ENCODE data around the gene MTCL3.
A peak's percentile ranks its signal among the peaks of the same experiment; 100 is the strongest.

Gene MTCL3

GRCh38 chr6:127514179-127514772 is 4.9 kb downstream of the MTCL3 start:
- peak overlapping the region; percentile 71 for H3K4me3 ChIP-seq (ENCODE audit: low read depth, low read length)
- ChIA-PET POLR2A (interaction anchor here (1.0 kb wide), 1 partner anchor 25 kb away, joined by 3 read pairs; no protein-coding TSS in a partner anchor), CTCF (interaction anchor here (0.7 to 7.9 kb wide), 11 partner anchors 9 to 212 kb away, joined by 3 to 97 read pairs (median 30); partner anchors contain the start of gene KIAA0408)
- no peak for DNase-seq (ENCODE audit: low read depth, low spot score)
- TF ChIP-seq, protein P1, sequence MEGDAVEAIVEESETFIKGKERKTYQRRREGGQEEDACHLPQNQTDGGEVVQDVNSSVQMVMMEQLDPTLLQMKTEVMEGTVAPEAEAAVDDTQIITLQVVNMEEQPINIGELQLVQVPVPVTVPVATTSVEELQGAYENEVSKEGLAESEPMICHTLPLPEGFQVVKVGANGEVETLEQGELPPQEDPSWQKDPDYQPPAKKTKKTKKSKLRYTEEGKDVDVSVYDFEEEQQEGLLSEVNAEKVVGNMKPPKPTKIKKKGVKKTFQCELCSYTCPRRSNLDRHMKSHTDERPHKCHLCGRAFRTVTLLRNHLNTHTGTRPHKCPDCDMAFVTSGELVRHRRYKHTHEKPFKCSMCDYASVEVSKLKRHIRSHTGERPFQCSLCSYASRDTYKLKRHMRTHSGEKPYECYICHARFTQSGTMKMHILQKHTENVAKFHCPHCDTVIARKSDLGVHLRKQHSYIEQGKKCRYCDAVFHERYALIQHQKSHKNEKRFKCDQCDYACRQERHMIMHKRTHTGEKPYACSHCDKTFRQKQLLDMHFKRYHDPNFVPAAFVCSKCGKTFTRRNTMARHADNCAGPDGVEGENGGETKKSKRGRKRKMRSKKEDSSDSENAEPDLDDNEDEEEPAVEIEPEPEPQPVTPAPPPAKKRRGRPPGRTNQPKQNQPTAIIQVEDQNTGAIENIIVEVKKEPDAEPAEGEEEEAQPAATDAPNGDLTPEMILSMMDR (IDR thresholded peaks at IDR 0.05; ENCODE audit: insufficient read depth, low read length, missing control alignments) = no peak

DNA sequence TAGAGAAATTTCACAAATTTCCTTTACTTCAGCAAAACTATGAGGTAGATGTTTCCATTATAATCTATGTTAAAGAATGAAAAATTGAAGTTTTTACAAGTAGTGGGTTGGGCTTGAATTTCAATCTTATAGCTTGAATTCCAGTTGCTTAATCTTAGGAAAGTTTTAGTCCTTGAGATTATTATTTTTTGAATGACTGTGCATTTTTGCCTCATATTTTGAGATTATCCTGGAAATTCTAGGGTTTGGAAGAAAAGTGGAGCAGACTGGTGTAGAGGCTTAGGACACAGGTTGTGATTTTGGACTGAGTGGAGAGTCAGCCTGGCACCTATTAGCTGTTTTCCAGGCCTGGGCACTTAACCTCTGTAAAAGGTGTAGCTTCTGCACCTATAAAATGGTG is 5.7 kb downstream of the MTCL3 start:
- no peak overlapping the region for H3K4me3 ChIP-seq (ENCODE audit: low read depth, low read length)
- no peak for DNase-seq (ENCODE audit: low read depth, low spot score)
- TF ChIP-seq, protein P1 (IDR thresholded peaks at IDR 0.05; ENCODE audit: insufficient read depth, low read length, missing control alignments) = no peak
- ChIA-PET POLR2A (no interaction called here), CTCF (interaction anchor here (1.7 to 7.9 kb wide), 5 partner anchors 8 to 211 kb away, joined by 4 to 97 read pairs (median 6); no protein-coding TSS in a partner anchor)

GRCh38 chr6:127510876-127511275 is 8.3 kb downstream of the MTCL3 start:
- CTCF ChIA-PET = no interaction called here
- no peak for DNase-seq (ENCODE audit: low read depth, low spot score)
- TF ChIP-seq, protein P1 (IDR thresholded peaks at IDR 0.05; ENCODE audit: insufficient read depth, low read length, missing control alignments) = no peak
- no peak overlapping the region for H3K4me3 ChIP-seq (ENCODE audit: low read depth, low read length)
- POLR2A ChIA-PET = no interaction called here

DNA sequence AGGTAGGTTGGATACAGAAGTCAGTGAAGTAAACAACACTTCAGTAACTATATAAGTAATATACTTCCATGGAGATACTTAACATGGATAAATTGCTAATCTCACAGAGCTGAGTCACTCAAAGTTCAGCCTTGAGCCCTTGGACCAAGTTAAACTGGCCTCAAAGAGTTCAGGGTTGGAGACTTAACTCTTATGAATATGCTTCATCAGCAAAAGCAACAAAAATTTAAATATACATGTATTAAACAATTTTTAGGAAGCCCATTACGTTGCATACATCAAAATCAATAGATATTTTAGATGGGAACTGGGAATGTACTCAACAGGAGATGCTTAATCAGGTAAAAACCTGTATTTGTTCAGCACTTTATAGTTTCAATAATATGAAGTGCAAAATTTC is 12.2 kb downstream of the MTCL3 start:
- ChIA-PET CTCF (interaction anchor here (9.8 kb wide), 1 partner anchor 10 kb away, joined by 97 read pairs; the partner anchor contains the start of gene MTCL3), POLR2A (no interaction called here)
- TF ChIP-seq, protein P1 (IDR thresholded peaks at IDR 0.05; ENCODE audit: insufficient read depth, low read length, missing control alignments) = no peak
- DNase-seq (ENCODE audit: low read depth, low spot score) = no peak
- H3K4me3 ChIP-seq (ENCODE audit: low read depth, low read length) = no peak overlapping the region

DNA sequence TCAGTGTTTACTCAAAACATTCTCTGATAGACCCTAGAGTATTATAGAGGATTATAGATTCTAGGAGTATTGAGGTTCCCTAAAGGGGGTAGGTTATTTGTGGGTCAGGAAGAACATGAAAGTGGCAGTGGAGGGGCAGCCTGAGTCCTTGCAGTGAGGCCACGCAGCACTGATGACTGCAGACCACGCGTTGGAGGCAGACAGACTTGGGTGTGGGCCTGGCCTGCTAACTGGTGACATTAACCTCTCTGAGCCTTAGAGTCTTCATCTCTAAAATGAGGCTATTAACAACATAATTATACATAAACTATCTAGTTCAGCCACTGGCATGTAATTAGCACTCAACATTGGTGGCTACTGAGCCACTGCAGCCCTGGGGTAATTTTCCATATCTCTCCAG is 16.1 kb downstream of the MTCL3 start:
- TF ChIP-seq, protein P1 (IDR thresholded peaks at IDR 0.05; ENCODE audit: insufficient read depth, low read length, missing control alignments) = no peak
- ChIA-PET CTCF (interaction anchor here (1.4 to 9.8 kb wide), 2 partner anchors 10 to 14 kb away, joined by 3 to 97 read pairs; partner anchors contain the start of gene MTCL3), POLR2A (no interaction called here)
- H3K4me3 ChIP-seq (ENCODE audit: low read depth, low read length) = no peak overlapping the region
- DNase-seq (ENCODE audit: low read depth, low spot score) = no peak

- CTCF ChIA-PET = interaction anchor here (1.3 to 5.1 kb wide), 3 partner anchors 11 to 33 kb away, joined by 4 to 35 read pairs (median 6); no protein-coding TSS in a partner anchor
Observed at GRCh38 chr6:127497410-127497809, 21.7 kb downstream of the MTCL3 start.

More at GRCh38 chr6:127497410-127497809, 21.7 kb downstream of the MTCL3 start:
- POLR2A ChIA-PET = no interaction called here
- TF ChIP-seq, protein P1 (IDR thresholded peaks at IDR 0.05; ENCODE audit: insufficient read depth, low read length, missing control alignments) = no peak
- no peak overlapping the region for H3K4me3 ChIP-seq (ENCODE audit: low read depth, low read length)
- no peak for DNase-seq (ENCODE audit: low read depth, low spot score)
